NCI-H1436 treated with DMSO at 0.1 percent for 48 hours (cell line): ENCODE data around the gene HIF3A.

ENCODE experiments used
- DNase-seq: peaks from one replicate; lab custom pipeline; 2025; lab: John Stamatoyannopoulos, UW

Gene HIF3A

GRCh38 chr19:46330319-46330918 lies 33.6 kb downstream of the HIF3A start:
- DNase-seq: no peak

GRCh38 chr19:46337487-46337886 lies 40.6 kb downstream of the HIF3A start:
- no peak for DNase-seq

GRCh38 chr19:46339446-46339845 lies 42.6 kb downstream of the HIF3A start:
- DNase-seq: no peak

GRCh38 chr19:46340051-46340659 lies 43.3 kb downstream of the HIF3A start:
- no peak for DNase-seq

- no peak for DNase-seq
Observed at GRCh38 chr19:46341937-46342336, 45.1 kb downstream of the HIF3A start.

GRCh38 chr19:46344363-46344762 lies 47.5 kb downstream of the HIF3A start:
- DNase-seq: no peak

GRCh38 chr19:46345157-46345556 lies 48.3 kb downstream of the HIF3A start:
- DNase-seq: no peak

GRCh38 chr19:46346821-46347571 lies 50.2 kb downstream of the HIF3A start, which contains the start of gene PPP5C:
PPP5C (plus strand) TSS chr19:46347087; CDS start chr19:46347097, 10 bp downstream.
- DNase-seq: peak; percentile 76

GRCh38 chr19:46347572-46347883 lies 50.7 kb downstream of the HIF3A start:
- no peak for DNase-seq

- DNase-seq: no peak
Observed at GRCh38 chr19:46347985-46348384, 51.1 kb downstream of the HIF3A start.

GRCh38 chr19:46349311-46349993 lies 52.6 kb downstream of the HIF3A start:
- DNase-seq: no peak

GRCh38 chr19:46350029-46350757 lies 53.4 kb downstream of the HIF3A start:
- DNase-seq: no peak

GRCh38 chr19:46350758-46351159 lies 53.9 kb downstream of the HIF3A start:
- no peak for DNase-seq

GRCh38 chr19:46351241-46352041 lies 54.6 kb downstream of the HIF3A start:
- DNase-seq: no peak

GRCh38 chr19:46353730-46354528 lies 57.1 kb downstream of the HIF3A start:
- DNase-seq: no peak

- DNase-seq: no peak
Observed at GRCh38 chr19:46355234-46356148, 58.6 kb downstream of the HIF3A start.

GRCh38 chr19:46356149-46357055 lies 59.6 kb downstream of the HIF3A start:
- DNase-seq: no peak

- no peak for DNase-seq
Observed at GRCh38 chr19:46357846-46358583, 61.2 kb downstream of the HIF3A start.
